Right cardiac atrium (tissue), 5 donors: Measurements from ENCODE around the gene KIAA0513. TPM values are rescaled to one million over a fixed set of nuclear protein-coding genes. Genes with fewer than 3 reads are reported as not detected.

Source experiments
- ATAC-seq, 2 donors: fragments of 200-7000 bp; cut with Tn5 transposase; one replicate each; pipeline versions ENCODE4 v1.8.0 to v1.9.1; 2020; ENCODE audit warnings: moderate library complexity in 2 of 2, mild to moderate bottlenecking in 1 of 2
- DNase-seq, 3 donors: peaks; one replicate each; pipeline ENCODE4 v3.0.0-alpha.2; 2020
- H3K27ac ChIP-seq: one replicate; pipeline ENCODE4 v1.5.1; 2013; ENCODE audit warnings: mild to moderate bottlenecking, low read length, control low read depth, moderate library complexity
- H3K27me3 ChIP-seq: one replicate; pipeline ENCODE4 v1.6.1; 2013; ENCODE audit not compliant: control insufficient read depth, insufficient read depth
- H3K4me1 ChIP-seq: one replicate; pipeline ENCODE4 v1.6.1; 2013; ENCODE audit warnings: low read length; ENCODE audit not compliant: control insufficient read depth, insufficient read depth
- H3K4me3 ChIP-seq: one replicate; pipeline ENCODE4 v1.5.1; 2013; ENCODE audit warnings: low read length, control low read depth
- H3K9me3 ChIP-seq: one replicate; pipeline ENCODE4 v1.6.1; 2013; ENCODE audit warnings: low read length; ENCODE audit not compliant: control insufficient read depth
- whole genome bisulfite sequencing: extraction: QIAGEN DNeasy Blood & Tissue Kit; methylation state at CpG from one replicate; pipeline ENCODE4 v1.1.7; 2013; 5-methylcytosine and 5-hydroxymethylcytosine counted together
- intact Hi-C, 4 donors: fragments of 100-400 bp; cut with DNase I; formaldehyde crosslinking; loops; one replicate each; pipeline versions ENCODE4 v1.11.0 to v1.14.0; 2022 to 2023
- polyA plus RNA-seq: library from polyadenylated mRNA; stranded (reverse); fragments of 200-250 nt; gene quantifications from one replicate; pipeline ENCODE4 v1.2.3, GENCODE V29; 2013
- total RNA-seq, 4 donors: library from RNA; stranded (reverse); fragmentation: NEBNext Ultra II Directional; extraction: Animal tissue kit (Norgen Biotek cat#: 25700); gene quantifications; one replicate each; pipeline ENCODE4 v1.2.1, GENCODE V29; 2021
- donor health status: healthy with polysubstance abuse.
- donor health status: DM: no; HTN: yes; CAD: no.
- donor health status: DM: no; HTN: no; CAD: no.
- donor health status: DM: no; HTN: yes; CAD: no; lungs with severe emphysema.
- donor health status: DM: yes; HTN: yes; CAD: no.

Gene KIAA0513
- total and polyA plus RNA-seq, 5 donors, result 6.7 to 13.5 (median 12.2) TPM

GRCh38 chr16:85091522-85091910 is 63.9 kb downstream of the KIAA0513 start:
- 84% methylated on average over 7 of the region's 7 CpGs for WGBS
- peak in 2 of 3 donors; percentile 0 to 15 for DNase-seq
- no peak overlapping the region for H3K27ac ChIP-seq
- H3K27me3 ChIP-seq, result no peaks in the 10 kb centered on the region
- intact Hi-C loops, result no loop called here
- ATAC-seq, result no peak
- H3K4me3 ChIP-seq, result no peak overlapping the region
- H3K4me1 ChIP-seq, result peaks cover 6% of the 10 kb centered on the region
- no peaks in the 10 kb centered on the region for H3K9me3 ChIP-seq

- H3K27ac ChIP-seq, result no peak overlapping the region
- ATAC-seq (no peak), DNase-seq (peak in 2 of 3 donors; percentile 16 to 36)
- H3K9me3 ChIP-seq, result no peaks in the 10 kb centered on the region
- WGBS, result 67% methylated on average over 9 of the region's 9 CpGs
- intact Hi-C loops, result no loop called here
- no peak overlapping the region for H3K4me3 ChIP-seq
- no peaks in the 10 kb centered on the region for H3K27me3 ChIP-seq
- peaks cover 6% of the 10 kb centered on the region for H3K4me1 ChIP-seq
Observed at GRCh38 chr16:85092309-85092708, 64.7 kb downstream of the KIAA0513 start.

DNA sequence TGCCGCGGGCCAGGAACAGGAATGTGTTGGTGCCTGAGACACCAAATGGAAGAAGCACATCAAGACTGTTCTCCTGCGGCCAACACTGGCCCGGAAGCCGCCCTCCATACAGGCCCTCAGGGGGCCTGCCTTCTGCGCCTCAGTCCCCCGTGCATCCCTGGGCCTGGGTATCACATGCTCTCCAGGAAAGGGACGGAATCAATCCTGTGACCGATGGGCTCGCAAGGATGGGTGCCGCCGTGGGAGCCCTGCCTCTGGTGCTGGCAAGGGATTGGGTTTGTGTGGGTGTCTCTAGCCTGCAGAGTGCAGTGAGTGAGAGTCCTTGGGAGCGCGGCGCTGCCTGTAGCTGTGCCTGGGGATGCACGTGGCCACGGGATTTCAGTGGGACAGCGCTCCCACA is 65.3 kb downstream of the KIAA0513 start:
- peaks cover 6% of the 10 kb centered on the region for H3K4me1 ChIP-seq
- no peaks in the 10 kb centered on the region for H3K27me3 ChIP-seq
- no peak for ATAC-seq
- intact Hi-C loops, result no loop called here
- H3K4me3 ChIP-seq, result no peak overlapping the region
- DNase-seq, result peak in 1 of 3 donors; percentile 43
- H3K27ac ChIP-seq, result no peak overlapping the region
- WGBS, result 79% methylated on average over 18 of the region's 18 CpGs
- no peaks in the 10 kb centered on the region for H3K9me3 ChIP-seq

- intact Hi-C loops, result no loop called here
- 82% methylated on average over 13 of the region's 13 CpGs for WGBS
- no peaks in the 10 kb centered on the region for H3K9me3 ChIP-seq
- peaks cover 6% of the 10 kb centered on the region for H3K4me1 ChIP-seq
- no peak overlapping the region for H3K27ac ChIP-seq
- no peaks in the 10 kb centered on the region for H3K27me3 ChIP-seq
- peak in 1 of 3 donors; percentile 9 for DNase-seq
- no peak overlapping the region for H3K4me3 ChIP-seq
- ATAC-seq, result no peak
Observed at GRCh38 chr16:85093705-85094104, 66.1 kb downstream of the KIAA0513 start.

DNA sequence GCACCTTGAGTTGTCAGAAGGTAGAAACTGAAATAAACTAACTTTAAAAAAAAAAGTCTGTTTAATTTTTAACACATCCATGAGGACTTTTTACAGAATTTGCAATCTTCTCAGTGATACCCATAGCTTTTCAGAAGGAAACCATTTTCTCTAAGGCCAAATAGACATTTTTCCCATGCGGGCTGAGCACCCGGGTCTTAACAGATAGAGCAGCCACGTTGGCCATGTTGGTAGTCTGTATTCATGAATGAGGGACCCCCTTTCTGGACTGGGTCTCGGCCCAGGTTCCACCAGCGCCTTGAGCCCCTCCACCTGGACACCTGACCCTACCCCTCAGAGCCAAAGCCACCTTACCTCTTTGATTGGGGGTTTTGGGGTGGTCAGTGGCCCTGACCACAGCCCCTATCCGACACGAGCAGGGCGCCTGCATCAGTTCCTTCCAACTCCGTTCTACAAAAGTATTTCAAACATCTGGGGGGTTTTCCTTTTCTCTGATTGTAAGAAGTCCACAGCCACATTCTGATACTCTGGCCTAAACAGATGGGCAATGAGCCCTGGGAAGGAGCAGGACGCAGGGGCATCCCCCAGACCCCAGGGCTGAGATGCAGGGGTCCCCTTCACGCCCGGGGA is 66.7 kb downstream of the KIAA0513 start:
- Histone ChIP-seq H3K27ac (no peak overlapping the region), H3K9me3 (no peaks in the 10 kb centered on the region), H3K4me1 (peaks cover 4% of the 10 kb centered on the region), H3K27me3 (no peaks in the 10 kb centered on the region), H3K4me3 (no peak overlapping the region)
- 73% methylated on average over 12 of the region's 12 CpGs for WGBS
- intact Hi-C loops, result no loop called here
- no peak for DNase-seq
- ATAC-seq, result no peak

- WGBS, result 72% methylated on average over 12 of the region's 12 CpGs
- intact Hi-C loops, result no loop called here
- no peaks in the 10 kb centered on the region for H3K27me3 ChIP-seq
- H3K4me3 ChIP-seq, result no peak overlapping the region
- DNase-seq (peak in 1 of 3 donors; percentile 46), ATAC-seq (no peak)
- H3K4me1 ChIP-seq, result peaks cover 3% of the 10 kb centered on the region
- H3K9me3 ChIP-seq, result no peaks in the 10 kb centered on the region
- no peak overlapping the region for H3K27ac ChIP-seq
Observed at GRCh38 chr16:85094812-85095211, 67.2 kb downstream of the KIAA0513 start.

GRCh38 chr16:85096921-85097320 is 69.3 kb downstream of the KIAA0513 start:
- Histone ChIP-seq H3K4me1 (no peaks in the 10 kb centered on the region), H3K27ac (no peak overlapping the region), H3K9me3 (no peaks in the 10 kb centered on the region), H3K4me3 (no peak overlapping the region), H3K27me3 (no peaks in the 10 kb centered on the region)
- no peak for ATAC-seq
- no peak for DNase-seq
- 80% methylated on average over 9 of the region's 9 CpGs for WGBS
- intact Hi-C loops, result no loop called here

DNA sequence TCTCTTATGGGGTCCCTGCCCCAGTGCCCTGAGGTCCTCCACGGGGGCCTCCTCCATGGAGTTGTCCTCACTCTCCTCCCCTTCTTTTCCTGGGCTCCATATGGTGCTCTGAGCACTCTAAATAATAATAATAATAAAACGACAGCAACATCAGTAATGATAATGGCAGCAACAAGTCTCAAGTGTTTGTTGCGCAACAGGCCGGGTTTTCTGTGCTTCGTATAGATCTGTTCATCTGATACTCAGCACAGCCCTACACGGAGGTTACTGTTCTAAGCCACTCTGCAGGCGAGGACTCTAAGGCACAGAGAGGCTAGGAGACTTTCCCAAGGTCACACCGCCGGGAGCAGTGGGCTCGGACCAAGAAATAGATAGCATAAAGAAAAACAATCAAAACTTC is 71.0 kb downstream of the KIAA0513 start:
- no peak for ATAC-seq
- H3K27ac ChIP-seq, result no peak overlapping the region

DNA sequence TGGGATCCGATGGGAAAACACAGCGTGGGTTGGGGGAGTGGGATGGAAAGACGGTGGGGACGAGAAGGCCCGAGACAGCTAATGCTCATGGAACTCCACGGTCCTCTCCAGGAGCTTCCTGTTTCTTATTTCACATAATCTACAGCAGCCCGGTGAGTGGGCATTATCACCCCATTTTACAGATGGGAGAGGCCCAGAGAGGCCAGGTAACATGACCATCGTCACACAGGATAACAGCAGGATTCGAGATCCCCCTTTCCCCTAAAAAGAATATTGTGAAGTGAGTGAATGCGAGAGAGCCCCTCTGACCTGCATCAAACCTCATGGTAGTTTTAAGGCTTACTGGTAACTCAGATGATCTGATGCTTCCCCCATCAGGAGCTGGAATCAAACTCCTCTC is 72.7 kb downstream of the KIAA0513 start:
- ATAC-seq (no peak), DNase-seq (no peak)
- Histone ChIP-seq H3K4me1 (no peaks in the 10 kb centered on the region), H3K27me3 (no peaks in the 10 kb centered on the region), H3K9me3 (no peaks in the 10 kb centered on the region), H3K4me3 (no peak overlapping the region), H3K27ac (no peak overlapping the region)
- 92% methylated on average over 10 of the region's 10 CpGs for WGBS
- intact Hi-C loops, result no loop called here

More for the DNA sequence above, 71.0 kb downstream of the KIAA0513 start:
- no peak for DNase-seq
- Histone ChIP-seq H3K4me1 (no peaks in the 10 kb centered on the region), H3K9me3 (no peaks in the 10 kb centered on the region), H3K27me3 (no peaks in the 10 kb centered on the region), H3K4me3 (no peak overlapping the region)
- intact Hi-C loops, result no loop called here
- WGBS, result 79% methylated on average over 10 of the region's 10 CpGs

DNA sequence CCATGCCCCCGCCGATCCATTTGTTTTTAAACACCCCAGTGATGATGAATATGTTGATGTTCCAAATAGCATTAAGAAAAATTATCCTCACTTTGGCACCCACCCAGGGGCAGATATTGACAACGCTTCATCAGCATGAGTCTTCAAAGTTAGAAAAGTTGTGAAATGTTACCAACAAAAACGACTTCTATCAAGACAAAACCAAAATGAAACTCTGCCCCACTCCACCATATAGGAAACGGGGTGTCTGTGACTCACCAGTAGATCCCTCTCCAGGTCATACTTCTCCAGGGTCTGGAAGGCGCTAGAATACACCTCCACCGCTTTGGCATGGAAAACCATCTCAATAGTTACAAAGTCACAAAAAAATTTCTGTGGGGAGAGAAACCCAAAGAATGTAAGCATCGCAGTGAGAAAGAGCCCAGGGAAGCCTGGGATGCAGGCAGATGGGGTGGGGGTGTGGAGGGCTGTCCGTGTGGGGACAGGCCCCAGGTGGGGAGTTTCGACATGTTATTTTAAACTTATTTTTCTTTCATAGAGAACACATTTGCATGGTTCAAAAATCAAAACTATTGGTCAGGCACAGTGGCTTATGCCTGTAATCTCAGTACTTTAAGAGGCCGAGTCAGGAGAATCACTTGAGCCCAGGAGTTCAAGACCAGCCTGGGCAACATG is 74.5 kb downstream of the KIAA0513 start:
- ATAC-seq (no peak), DNase-seq (no peak)
- Histone ChIP-seq H3K9me3 (no peaks in the 10 kb centered on the region), H3K4me1 (no peaks in the 10 kb centered on the region), H3K4me3 (no peak overlapping the region), H3K27me3 (no peaks in the 10 kb centered on the region), H3K27ac (no peak overlapping the region)
- 80% methylated on average over 11 of the region's 11 CpGs for WGBS
- intact Hi-C loops, result no loop called here

DNA sequence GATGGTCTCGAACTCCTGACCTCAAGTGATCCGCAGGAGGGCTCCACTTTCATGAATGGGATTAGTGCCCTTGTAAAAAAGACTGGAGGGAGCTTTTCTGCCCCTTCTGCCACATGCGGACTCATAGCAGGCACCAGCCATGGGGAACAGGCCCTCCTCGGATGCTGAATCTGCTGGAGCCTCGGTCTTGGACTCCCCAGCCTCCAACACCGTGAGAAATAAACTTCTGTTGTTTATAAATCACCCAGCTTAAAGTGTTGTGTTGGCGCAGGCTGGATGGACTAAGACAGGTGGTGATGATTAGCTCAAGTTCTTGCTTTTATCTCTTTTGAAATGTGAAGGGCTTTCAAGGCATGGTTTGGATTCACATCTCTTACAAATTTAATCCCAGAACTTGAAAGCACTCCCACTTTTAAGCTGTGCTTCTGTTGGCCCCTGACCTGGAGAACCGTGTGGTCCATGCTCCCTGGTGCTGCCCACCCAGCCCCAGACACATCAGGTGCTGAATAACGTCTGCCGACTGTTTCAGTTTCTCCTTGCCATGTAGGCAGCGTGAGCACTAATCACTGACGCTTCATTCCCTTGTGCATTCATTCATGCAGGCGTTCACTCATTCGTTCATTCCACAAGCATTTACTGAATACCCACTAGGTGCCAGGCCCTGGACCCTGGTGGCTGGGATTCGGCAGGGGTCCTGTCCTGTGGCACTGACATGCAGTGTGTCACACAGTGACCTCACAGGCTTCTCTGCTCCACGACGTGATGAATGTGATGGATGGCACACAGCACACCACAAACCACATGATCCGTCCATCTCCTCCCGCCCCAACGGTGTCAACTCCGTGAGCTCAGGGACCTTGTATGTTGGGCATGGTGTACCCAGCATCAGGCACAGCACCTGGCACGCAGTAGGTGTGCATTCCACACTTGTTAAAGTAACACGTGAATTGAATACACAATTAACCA is 75.8 kb downstream of the KIAA0513 start:
- WGBS, result 88% methylated on average over 23 of the region's 23 CpGs
- no peak for DNase-seq
- Histone ChIP-seq H3K4me3 (no peak overlapping the region), H3K27ac (no peak overlapping the region), H3K9me3 (no peaks in the 10 kb centered on the region), H3K27me3 (no peaks in the 10 kb centered on the region), H3K4me1 (no peaks in the 10 kb centered on the region)
- intact Hi-C loops, result no loop called here
- no peak for ATAC-seq
